ENCODE results near the gene CLBA1. TPM values are rescaled to one million over a fixed set of nuclear protein-coding genes. Genes with fewer than 3 reads are reported as not detected.
A peak's percentile ranks its signal among the peaks of the same experiment; 100 is the strongest.

Gene CLBA1
- total and polyA plus RNA-seq, 4 donors: 10.9 to 23.8 (median 17.5) TPM

GRCh38 chr14:104973385-104974145 lies 12.0 kb upstream of the CLBA1 start:
- Histone ChIP-seq H3K27ac (ENCODE audit: low read depth, low read length) (peak overlapping the region; percentile 47), H3K27me3 (ENCODE audit: control insufficient read depth, insufficient read depth, low read length) (peaks cover 9% of the 10 kb centered on the region), H3K4me3 (ENCODE audit: low read depth, low read length) (no peak overlapping the region), H3K9me3 (ENCODE audit: control insufficient read depth, insufficient read depth, low read length) (no peaks in the 10 kb centered on the region), H3K4me1 (ENCODE audit: control insufficient read depth, insufficient read depth, low read length) (peaks cover 54% of the 10 kb centered on the region), H3K36me3 (ENCODE audit: control insufficient read depth, insufficient read depth, low read length) (peaks cover 8% of the 10 kb centered on the region)
- no peak for DNase-seq (ENCODE audit: low read depth in 4 of 6, low spot score in 6 of 6)
- WGBS (ENCODE audit: insufficient coverage): 47% methylated on average over 16 of the region's 23 CpGs

- Histone ChIP-seq H3K27ac (ENCODE audit: low read depth, low read length) (no peak overlapping the region), H3K36me3 (ENCODE audit: control insufficient read depth, insufficient read depth, low read length) (peaks cover 8% of the 10 kb centered on the region), H3K4me1 (ENCODE audit: control insufficient read depth, insufficient read depth, low read length) (peaks cover 53% of the 10 kb centered on the region), H3K9me3 (ENCODE audit: control insufficient read depth, insufficient read depth, low read length) (no peaks in the 10 kb centered on the region), H3K27me3 (ENCODE audit: control insufficient read depth, insufficient read depth, low read length) (peaks cover 9% of the 10 kb centered on the region), H3K4me3 (ENCODE audit: low read depth, low read length) (no peak overlapping the region)
- no peak for DNase-seq (ENCODE audit: low read depth in 4 of 6, low spot score in 6 of 6)
- WGBS (ENCODE audit: insufficient coverage): 74% methylated on average over 12 of the region's 13 CpGs
These were observed 11.4 kb upstream of the CLBA1 start for GRCh38 chr14:104974146-104974541.

GRCh38 chr14:104974665-104975390 lies 10.8 kb upstream of the CLBA1 start:
- peaks cover 8% of the 10 kb centered on the region for H3K36me3 ChIP-seq (ENCODE audit: control insufficient read depth, insufficient read depth, low read length)
- no peak overlapping the region for H3K4me3 ChIP-seq (ENCODE audit: low read depth, low read length)
- H3K27me3 ChIP-seq (ENCODE audit: control insufficient read depth, insufficient read depth, low read length): peaks cover 9% of the 10 kb centered on the region
- H3K27ac ChIP-seq (ENCODE audit: low read depth, low read length): no peak overlapping the region
- H3K4me1 ChIP-seq (ENCODE audit: control insufficient read depth, insufficient read depth, low read length): peaks cover 52% of the 10 kb centered on the region
- no peak for DNase-seq (ENCODE audit: low read depth in 4 of 6, low spot score in 6 of 6)
- 88% methylated on average over 9 of the region's 14 CpGs for whole genome bisulfite sequencing (ENCODE audit: insufficient coverage)
- H3K9me3 ChIP-seq (ENCODE audit: control insufficient read depth, insufficient read depth, low read length): no peaks in the 10 kb centered on the region

- Histone ChIP-seq H3K27ac (ENCODE audit: low read depth, low read length) (no peak overlapping the region), H3K27me3 (ENCODE audit: control insufficient read depth, insufficient read depth, low read length) (peaks cover 9% of the 10 kb centered on the region), H3K36me3 (ENCODE audit: control insufficient read depth, insufficient read depth, low read length) (peaks cover 8% of the 10 kb centered on the region), H3K9me3 (ENCODE audit: control insufficient read depth, insufficient read depth, low read length) (no peaks in the 10 kb centered on the region), H3K4me1 (ENCODE audit: control insufficient read depth, insufficient read depth, low read length) (peaks cover 55% of the 10 kb centered on the region), H3K4me3 (ENCODE audit: low read depth, low read length) (no peak overlapping the region)
- no peak for DNase-seq (ENCODE audit: low read depth in 4 of 6, low spot score in 6 of 6)
- WGBS (ENCODE audit: insufficient coverage): 49% methylated on average over 20 of the region's 21 CpGs
These were observed 9.9 kb upstream of the CLBA1 start for GRCh38 chr14:104975481-104976197.

GRCh38 chr14:104976198-104977007 lies 9.2 kb upstream of the CLBA1 start:
- WGBS (ENCODE audit: insufficient coverage): 51% methylated on average over 21 of the region's 21 CpGs
- H3K4me3 ChIP-seq (ENCODE audit: low read depth, low read length): no peak overlapping the region
- peaks cover 9% of the 10 kb centered on the region for H3K27me3 ChIP-seq (ENCODE audit: control insufficient read depth, insufficient read depth, low read length)
- peaks cover 8% of the 10 kb centered on the region for H3K36me3 ChIP-seq (ENCODE audit: control insufficient read depth, insufficient read depth, low read length)
- no peak overlapping the region for H3K27ac ChIP-seq (ENCODE audit: low read depth, low read length)
- H3K4me1 ChIP-seq (ENCODE audit: control insufficient read depth, insufficient read depth, low read length): peaks cover 56% of the 10 kb centered on the region
- H3K9me3 ChIP-seq (ENCODE audit: control insufficient read depth, insufficient read depth, low read length): no peaks in the 10 kb centered on the region
- DNase-seq (ENCODE audit: low read depth in 4 of 6, low spot score in 6 of 6): peak in 3 of 6 donors; percentile 26 to 67 (median 49)

- Histone ChIP-seq H3K4me1 (ENCODE audit: control insufficient read depth, insufficient read depth, low read length) (peaks cover 64% of the 10 kb centered on the region), H3K27me3 (ENCODE audit: control insufficient read depth, insufficient read depth, low read length) (peaks cover 9% of the 10 kb centered on the region), H3K9me3 (ENCODE audit: control insufficient read depth, insufficient read depth, low read length) (no peaks in the 10 kb centered on the region), H3K27ac (ENCODE audit: low read depth, low read length) (no peak overlapping the region), H3K36me3 (ENCODE audit: control insufficient read depth, insufficient read depth, low read length) (peaks cover 8% of the 10 kb centered on the region), H3K4me3 (ENCODE audit: low read depth, low read length) (peak overlapping the region; percentile 24)
- 74% methylated on average over 11 of the region's 11 CpGs for WGBS (ENCODE audit: insufficient coverage)
- DNase-seq (ENCODE audit: low read depth in 4 of 6, low spot score in 6 of 6): no peak
These were observed 8.4 kb upstream of the CLBA1 start for GRCh38 chr14:104977008-104977680.

GRCh38 chr14:104977681-104978653 lies 7.6 kb upstream of the CLBA1 start, which contains the start of gene AHNAK2:
Gene AHNAK2, minus strand, starts transcription at chr14:104978374. Its CDS starts 137 bp downstream, at chr14:104978237.
- peak in 5 of 6 donors; percentile 29 to 89 (median 43) for DNase-seq (ENCODE audit: low read depth in 4 of 6, low spot score in 6 of 6)
- Histone ChIP-seq H3K4me3 (ENCODE audit: low read depth, low read length) (peak within 1 kb of the TSS; percentile 24), H3K27ac (ENCODE audit: low read depth, low read length) (no peak within 1 kb of the TSS), H3K9me3 (ENCODE audit: control insufficient read depth, insufficient read depth, low read length) (no peaks in the 10 kb centered on the region), H3K27me3 (ENCODE audit: control insufficient read depth, insufficient read depth, low read length) (peaks cover 9% of the 10 kb centered on the region), H3K4me1 (ENCODE audit: control insufficient read depth, insufficient read depth, low read length) (peaks cover 66% of the 10 kb centered on the region), H3K36me3 (ENCODE audit: control insufficient read depth, insufficient read depth, low read length) (peaks cover 8% of the 10 kb centered on the region)
- 2% methylated on average over 103 of the region's 111 CpGs for WGBS (ENCODE audit: insufficient coverage)
